GM12892 (cell line): Measurements from ENCODE around the gene LGI4.

ENCODE experiments used
- POLR2A ChIP-seq: IDR thresholded peaks from 2 replicates; pipeline ENCODE4 v1.6.1; 2011; ENCODE audit warnings: low read depth, low read length, control low read depth
- TAF1 ChIP-seq: IDR thresholded peaks from 2 replicates; pipeline ENCODE4 v1.6.1; 2011; ENCODE audit warnings: low read depth, mild to moderate bottlenecking, control low read depth, low read length, borderline replicate concordance

DNA sequence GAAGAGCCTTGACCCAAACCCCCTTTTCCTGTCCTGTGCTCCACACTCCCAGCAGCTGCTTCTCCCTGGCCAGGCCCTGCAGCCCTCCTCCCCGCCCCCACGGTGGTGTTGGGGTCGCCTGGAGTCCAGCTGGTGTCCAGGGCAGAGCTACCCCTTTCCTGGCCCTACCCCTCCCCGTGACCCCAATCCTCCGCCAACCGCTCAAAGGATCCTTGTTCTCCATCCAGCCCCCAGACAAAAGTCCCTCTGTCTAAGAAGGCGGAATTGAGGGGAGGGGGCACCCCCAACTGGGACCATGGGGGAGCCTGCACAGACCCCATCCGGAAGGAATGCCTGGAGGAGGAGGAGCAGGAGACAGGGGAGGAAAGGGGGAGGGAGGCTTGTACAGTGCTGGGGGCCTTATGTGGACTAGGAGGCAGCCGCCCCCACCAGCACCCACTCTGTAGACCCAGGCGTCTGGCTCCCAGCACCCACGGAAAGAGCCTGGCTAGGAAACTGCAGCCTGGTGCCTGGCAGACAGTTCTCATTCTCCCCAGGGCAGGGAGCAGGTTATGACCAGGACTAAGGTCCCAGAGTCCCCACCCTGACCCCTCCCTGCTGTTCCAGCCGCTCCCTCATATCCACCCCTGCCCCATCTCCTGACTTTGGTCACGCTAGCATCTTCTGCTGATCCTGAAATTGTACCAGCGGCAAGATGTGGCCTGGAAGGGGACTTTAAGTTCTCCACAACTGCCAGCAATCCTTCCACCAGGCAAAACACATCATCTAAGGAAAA is 19.5 kb downstream of the LGI4 start, which contains the start of gene FXYD3:
- TF ChIP-seq POLR2A, result no peak
- TF ChIP-seq TAF1, result no peak
